Keratinocyte (primary cell): ENCODE measurements around the gene RABL6.

Experiments
- EZH2 ChIP-seq: IDR thresholded peaks from one replicate; pipeline ENCODE4 v1.6.1; 2012; ENCODE audit warnings: inconsistent platforms, mild to moderate bottlenecking, low read length, moderate library complexity
- TF ChIP-seq, protein P1 (sequence below), 3 experiments: IDR thresholded peaks in 1 of 3; conservative IDR thresholded peaks in 1 of 3; optimal IDR thresholded peaks in 1 of 3; 2 replicates in 2 of 3; 3 replicates in 1 of 3; pipeline versions ENCODE3 to v1.5.1; 2011; ENCODE audit warnings: low read length in 3 of 3, mild to moderate bottlenecking in 3 of 3, moderate library complexity in 2 of 3, control low read depth in 1 of 3, inconsistent platforms in 1 of 3; ENCODE audit not compliant: insufficient read depth in 2 of 3; ENCODE audit errors: extremely low read depth in 1 of 3

DNA sequence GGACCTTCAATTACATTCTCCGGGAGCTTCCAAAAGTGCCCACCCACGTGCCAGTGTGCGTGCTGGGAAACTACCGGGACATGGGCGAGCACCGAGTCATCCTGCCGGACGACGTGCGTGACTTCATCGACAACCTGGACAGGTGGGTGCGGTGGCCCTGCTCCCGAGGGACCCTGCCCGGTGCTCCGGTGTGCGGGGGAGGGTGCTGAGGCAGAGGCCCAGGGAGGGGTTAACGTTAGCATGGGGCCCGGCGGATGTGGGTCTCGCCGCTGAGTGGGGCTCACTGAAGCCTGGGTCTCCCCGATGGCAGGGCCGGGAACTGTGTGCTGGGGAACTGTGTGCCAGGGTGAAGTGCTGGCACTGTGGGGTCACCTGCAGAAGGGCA lies 24.0 kb downstream of the RABL6 start:
- TF ChIP-seq, protein P1, sequence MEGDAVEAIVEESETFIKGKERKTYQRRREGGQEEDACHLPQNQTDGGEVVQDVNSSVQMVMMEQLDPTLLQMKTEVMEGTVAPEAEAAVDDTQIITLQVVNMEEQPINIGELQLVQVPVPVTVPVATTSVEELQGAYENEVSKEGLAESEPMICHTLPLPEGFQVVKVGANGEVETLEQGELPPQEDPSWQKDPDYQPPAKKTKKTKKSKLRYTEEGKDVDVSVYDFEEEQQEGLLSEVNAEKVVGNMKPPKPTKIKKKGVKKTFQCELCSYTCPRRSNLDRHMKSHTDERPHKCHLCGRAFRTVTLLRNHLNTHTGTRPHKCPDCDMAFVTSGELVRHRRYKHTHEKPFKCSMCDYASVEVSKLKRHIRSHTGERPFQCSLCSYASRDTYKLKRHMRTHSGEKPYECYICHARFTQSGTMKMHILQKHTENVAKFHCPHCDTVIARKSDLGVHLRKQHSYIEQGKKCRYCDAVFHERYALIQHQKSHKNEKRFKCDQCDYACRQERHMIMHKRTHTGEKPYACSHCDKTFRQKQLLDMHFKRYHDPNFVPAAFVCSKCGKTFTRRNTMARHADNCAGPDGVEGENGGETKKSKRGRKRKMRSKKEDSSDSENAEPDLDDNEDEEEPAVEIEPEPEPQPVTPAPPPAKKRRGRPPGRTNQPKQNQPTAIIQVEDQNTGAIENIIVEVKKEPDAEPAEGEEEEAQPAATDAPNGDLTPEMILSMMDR (optimal IDR thresholded peaks at IDR 0.05 in 1 of 3, IDR thresholded peaks at IDR 0.05 in 1 of 3, conservative IDR thresholded peaks at IDR 0.05 in 1 of 3; ENCODE audit: extremely low read depth in 1 of 3, insufficient read depth in 2 of 3, low read length in 3 of 3) = no peak
- no peak for TF ChIP-seq EZH2
